Stimulated activated CD4-positive, alpha-beta T cell treated with anti-CD3 and anti-CD28 coated beads, Interleukin-12 subunit alpha, Interleukin-12 subunit beta, amount 100 ng/mL, for 48 hours (primary cell): Measurements from ENCODE around the gene TOMM20.
"Not testable (repeated sequence)": the region's sequence is repeated elsewhere in the genome, so short reads cannot be mapped to it uniquely, and the experiment has no call there.

ENCODE experiments used
- DNase-seq, 3 donors: peaks; one replicate each; pipeline ENCODE4 v3.0.0-alpha.2; 2020; ENCODE audit warnings: low read depth in 2 of 3, low spot score in 1 of 3

TOMM20 gene

GRCh38 chr1:235105051-235106043, 23.3 kb downstream of the TOMM20 start:
- peak in 1 of 3 donors; percentile 20 for DNase-seq

- DNase-seq, result no peak
Observed at GRCh38 chr1:235102993-235103411, 25.6 kb downstream of the TOMM20 start.

- DNase-seq, result no peak
Observed at GRCh38 chr1:235102259-235102582, 26.4 kb downstream of the TOMM20 start.

- no peak for DNase-seq
Observed at GRCh38 chr1:235101558-235102258, 26.9 kb downstream of the TOMM20 start.

GRCh38 chr1:235100194-235100772, 28.4 kb downstream of the TOMM20 start:
- no peak for DNase-seq

- DNase-seq, result no peak
Observed at GRCh38 chr1:235098991-235099390, 29.6 kb downstream of the TOMM20 start.

GRCh38 chr1:235098547-235098946, 30.1 kb downstream of the TOMM20 start:
- DNase-seq, result no peak

- not testable (repeated sequence) for DNase-seq
Observed at GRCh38 chr1:235097501-235097900, 31.1 kb downstream of the TOMM20 start.

- DNase-seq, result no peak
Observed at GRCh38 chr1:235095938-235096562, 32.6 kb downstream of the TOMM20 start.

- peak; percentile 70 to 91 (median 78) for DNase-seq
Observed at GRCh38 chr1:235093696-235094592, 34.7 kb downstream of the TOMM20 start.

GRCh38 chr1:235093013-235093695, 35.5 kb downstream of the TOMM20 start:
- DNase-seq, result no peak

GRCh38 chr1:235092415-235092814, 36.2 kb downstream of the TOMM20 start:
- DNase-seq, result not testable (repeated sequence)

GRCh38 chr1:235092045-235092406, 36.6 kb downstream of the TOMM20 start:
- DNase-seq, result not testable (repeated sequence)

GRCh38 chr1:235091319-235092044, 37.2 kb downstream of the TOMM20 start:
- DNase-seq, result not testable (repeated sequence)

- no peak for DNase-seq
Observed at GRCh38 chr1:235090406-235091069, 38.1 kb downstream of the TOMM20 start.

GRCh38 chr1:235088907-235089306, 39.7 kb downstream of the TOMM20 start:
- DNase-seq, result no peak

GRCh38 chr1:235088430-235088829, 40.2 kb downstream of the TOMM20 start:
- no peak for DNase-seq

GRCh38 chr1:235087906-235088305, 40.7 kb downstream of the TOMM20 start:
- DNase-seq, result no peak
